HG02981 (cell line): ENCODE data around the gene REEP6.
"Not testable (repeated sequence)": the region's sequence is repeated elsewhere in the genome, so short reads cannot be mapped to it uniquely, and the experiment has no call there.

Experiments
- ATAC-seq: cut with Tn5 transposase; IDR thresholded peaks from one replicate; pipeline ENCODE4 v1.9.1; 2021; ENCODE audit warnings: mild to moderate bottlenecking, moderate library complexity; ENCODE audit not compliant: unreplicated experiment

Gene REEP6

DNA sequence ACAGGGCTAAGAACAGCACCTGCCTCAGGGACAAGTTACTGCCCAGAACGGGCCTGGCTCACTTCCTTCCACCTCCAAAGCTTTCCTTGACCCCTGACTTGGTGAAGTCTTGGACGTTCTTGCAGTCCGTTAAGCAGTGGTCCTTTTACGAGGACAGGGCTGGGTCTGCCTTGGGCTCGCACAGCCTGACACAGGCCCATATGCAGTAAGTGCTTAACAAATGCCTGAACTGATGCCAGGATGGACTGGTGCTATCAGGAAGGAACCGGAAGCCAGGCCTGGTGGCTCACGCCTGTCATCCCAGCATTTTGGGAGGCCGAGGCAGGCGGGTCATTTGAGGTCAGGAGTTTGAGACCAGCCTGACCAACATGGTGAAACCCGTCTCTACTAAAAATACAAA lies 31.1 kb downstream of the REEP6 start:
- no peak for ATAC-seq

DNA sequence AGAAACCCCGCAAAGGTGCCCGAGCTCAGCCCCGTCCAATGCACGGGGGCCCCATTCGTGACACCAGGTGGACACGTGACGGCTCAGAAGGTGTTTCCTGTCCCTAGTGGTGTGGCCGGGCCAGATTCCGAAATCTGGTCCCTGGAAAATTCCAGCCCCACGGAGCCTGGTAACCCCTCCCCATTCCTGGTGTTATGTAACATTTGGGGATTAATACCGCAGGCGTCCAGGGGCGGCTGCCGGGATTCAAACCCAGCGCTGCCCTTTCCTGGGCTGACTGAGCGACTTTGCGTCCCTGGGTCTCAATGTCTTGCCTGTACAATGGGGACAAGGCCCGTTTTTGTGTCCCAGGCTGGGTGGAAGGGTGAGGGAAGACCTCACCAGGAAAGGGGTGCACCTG lies 31.9 kb downstream of the REEP6 start:
- no peak for ATAC-seq

DNA sequence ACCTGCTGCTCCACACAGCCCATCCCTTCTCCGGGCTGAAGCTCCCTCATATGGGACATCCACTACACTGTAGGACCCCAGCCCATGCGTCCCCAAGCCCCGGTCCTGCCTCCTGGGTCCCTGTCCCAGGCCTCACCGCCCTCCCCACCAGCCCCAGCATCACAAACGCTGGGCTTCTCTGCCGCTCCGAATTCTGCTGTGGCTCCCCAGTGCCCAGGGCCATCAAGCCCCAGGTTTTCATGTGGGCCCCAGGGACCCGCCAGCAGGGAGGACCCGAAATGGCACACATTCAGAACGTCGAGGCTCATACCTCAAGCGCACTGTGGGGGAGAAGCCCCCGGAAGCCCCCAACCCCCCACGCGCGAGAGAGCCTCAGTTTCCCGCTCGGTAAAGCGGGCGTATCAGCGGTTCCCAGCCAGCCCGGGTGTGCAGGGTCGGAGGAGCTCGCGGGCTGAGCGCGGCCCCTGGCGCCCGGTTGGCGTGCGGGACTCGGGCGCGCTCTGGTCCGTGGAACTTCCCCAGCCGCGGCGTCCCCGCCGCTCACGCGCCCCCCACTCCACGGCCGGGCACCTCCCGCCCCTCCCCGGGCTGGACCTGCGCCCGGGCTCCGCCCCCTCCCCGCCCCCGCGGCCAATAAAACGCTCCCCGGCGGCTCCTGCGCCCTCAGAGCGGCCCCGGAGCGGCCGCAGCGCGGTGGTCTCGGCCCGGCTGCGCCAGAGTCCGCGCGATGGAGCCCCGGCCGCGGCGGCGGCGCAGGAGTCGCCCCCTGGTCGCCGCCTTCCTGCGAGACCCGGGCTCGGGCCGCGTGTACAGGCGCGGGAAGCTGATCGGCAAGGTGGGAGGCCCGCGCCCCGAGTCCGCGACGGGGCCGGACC lies 32.7 kb downstream of the REEP6 start, which contains the start of gene PLK5:
PLK5 (plus strand) TSS at position 666 of the 875 bp plus-strand sequence. CDS start 2,920 bp downstream, outside the sequence.
- ATAC-seq, result no peak

DNA sequence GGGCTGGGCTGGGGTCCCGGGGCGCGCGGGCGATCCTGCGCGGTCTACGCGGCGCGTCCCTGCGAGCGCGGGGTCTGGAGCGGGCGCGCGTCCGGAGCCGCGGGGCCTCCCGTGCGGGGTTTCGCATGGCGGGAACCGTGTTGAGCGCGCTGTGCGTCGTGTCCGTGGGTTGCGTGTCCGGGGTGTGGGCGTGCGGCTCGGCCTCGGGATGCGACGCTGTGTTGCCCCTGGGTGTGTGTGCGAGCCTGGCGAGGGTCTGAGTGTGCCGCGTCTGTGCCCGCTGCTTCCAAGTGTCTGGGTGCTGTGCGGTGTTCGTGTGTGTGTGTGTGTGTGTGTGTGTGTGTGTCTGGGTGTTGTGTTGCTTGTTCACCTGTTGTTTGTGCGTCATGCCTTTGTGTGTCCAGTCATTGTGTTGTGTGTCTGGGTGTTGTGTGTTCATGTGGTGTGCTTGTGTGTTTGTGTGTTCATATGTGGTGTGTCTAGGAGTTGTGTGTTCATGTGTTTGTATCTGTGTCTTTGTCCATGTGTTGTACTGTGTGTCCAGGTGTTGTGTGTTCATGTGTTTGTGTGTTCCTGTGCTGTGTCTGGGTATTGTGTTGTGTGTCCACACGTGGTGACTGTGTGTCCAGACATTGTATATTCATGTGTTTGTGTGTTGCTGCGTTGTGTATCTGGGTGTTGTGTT lies 33.4 kb downstream of the REEP6 start:
- ATAC-seq, result no peak

DNA sequence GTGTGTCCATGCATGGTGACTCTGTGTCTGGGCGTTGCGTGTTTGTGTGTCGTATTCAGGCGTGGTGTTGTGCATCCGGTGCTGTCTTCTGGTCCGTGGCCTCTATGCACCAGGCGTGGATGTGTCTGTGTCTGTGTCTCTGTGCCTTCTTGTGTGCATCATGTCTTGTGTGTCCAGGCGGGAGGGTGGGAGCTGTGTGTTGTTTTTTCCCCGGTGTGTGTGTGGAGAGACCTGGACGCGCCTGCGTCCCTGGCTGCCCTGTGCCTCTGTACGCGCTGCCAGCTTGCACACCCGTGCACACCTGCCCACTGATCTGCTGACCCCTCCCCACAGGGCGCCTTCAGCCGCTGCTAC lies 34.0 kb downstream of the REEP6 start:
- no peak for ATAC-seq

DNA sequence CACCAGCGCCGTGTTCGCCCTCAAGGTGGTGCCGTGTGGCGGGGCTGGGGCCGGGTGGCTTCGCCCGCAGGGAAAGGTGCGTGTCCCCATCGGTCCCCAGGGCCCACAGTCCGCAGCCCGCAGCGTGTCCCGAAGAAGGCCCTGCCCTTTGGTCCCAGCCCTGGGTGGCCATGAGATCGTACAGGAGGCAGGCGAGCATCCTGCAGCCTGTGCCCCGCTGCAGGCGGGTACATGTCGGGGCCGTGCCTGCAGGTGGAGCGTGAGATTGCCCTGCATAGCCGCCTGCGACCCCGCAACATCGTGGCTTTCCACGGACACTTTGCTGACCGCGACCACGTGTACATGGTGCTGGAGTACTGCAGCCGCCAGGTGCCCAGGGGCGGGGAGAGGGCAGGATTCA lies 34.4 kb downstream of the REEP6 start:
- ATAC-seq, result no peak

DNA sequence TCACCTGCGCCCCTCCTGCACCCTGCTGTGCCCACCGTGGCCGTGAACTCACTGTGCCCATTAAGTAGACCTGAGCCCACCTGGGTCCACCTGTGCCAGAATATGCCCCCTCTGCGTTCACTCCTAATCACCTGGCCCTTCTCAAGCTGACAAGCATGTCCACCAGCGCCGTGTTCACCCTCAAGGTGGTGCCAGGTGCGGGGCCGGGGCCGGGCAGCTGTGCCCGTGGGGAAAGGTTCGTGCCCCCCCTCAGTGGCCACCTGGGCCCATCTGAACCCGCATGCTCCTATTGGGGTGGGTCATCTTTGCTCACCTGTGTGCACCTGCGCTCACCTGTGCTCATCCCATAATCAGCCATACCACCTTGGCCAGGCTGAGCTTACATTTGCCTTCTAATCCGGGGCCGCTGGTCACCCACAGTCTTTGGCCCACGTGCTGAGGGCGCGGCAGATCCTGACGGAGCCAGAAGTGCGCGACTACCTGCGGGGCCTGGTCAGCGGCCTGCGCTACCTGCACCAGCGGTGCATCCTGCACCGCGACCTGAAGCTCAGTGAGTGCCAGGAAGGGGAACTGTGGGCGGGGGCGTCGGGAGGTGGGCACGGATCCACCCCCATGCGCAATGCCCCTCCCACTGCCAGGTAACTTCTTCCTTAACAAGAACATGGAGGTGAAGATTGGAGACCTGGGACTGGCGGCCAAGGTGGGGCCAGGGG lies 35.2 kb downstream of the REEP6 start:
- no peak for ATAC-seq

DNA sequence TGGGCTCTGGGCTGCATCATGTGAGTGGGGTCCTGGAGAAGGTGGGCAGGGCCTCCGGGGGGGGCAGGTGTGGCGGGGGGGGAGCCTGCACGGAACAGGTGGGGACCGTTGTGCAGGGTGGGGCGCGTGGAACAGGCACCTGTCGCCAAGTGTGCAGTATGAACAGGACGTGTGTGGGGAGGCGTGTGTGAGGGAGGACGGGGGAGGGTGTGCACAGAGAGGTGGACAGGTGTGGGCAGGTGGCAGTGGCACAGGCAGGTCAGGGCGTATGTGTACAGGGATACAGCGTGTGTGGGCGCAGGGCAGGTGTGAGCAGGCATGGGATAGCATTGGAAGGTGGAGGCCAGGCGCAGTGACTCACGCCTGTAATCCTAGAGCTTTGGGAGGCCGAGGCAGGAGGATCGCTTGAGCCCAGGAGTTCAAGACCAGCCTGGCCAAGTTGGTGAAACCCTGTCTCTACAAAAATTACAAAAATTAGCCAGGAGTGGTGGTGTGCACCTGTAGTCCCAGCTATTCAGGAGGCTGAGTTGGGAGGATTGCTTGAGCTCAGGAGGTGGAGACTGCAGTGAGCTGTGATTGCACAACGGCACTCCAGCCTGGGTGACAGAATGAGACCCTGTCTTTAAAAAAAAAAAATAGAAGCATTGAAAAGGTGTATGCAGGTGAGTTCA lies 36.1 kb downstream of the REEP6 start:
- no peak for ATAC-seq

DNA sequence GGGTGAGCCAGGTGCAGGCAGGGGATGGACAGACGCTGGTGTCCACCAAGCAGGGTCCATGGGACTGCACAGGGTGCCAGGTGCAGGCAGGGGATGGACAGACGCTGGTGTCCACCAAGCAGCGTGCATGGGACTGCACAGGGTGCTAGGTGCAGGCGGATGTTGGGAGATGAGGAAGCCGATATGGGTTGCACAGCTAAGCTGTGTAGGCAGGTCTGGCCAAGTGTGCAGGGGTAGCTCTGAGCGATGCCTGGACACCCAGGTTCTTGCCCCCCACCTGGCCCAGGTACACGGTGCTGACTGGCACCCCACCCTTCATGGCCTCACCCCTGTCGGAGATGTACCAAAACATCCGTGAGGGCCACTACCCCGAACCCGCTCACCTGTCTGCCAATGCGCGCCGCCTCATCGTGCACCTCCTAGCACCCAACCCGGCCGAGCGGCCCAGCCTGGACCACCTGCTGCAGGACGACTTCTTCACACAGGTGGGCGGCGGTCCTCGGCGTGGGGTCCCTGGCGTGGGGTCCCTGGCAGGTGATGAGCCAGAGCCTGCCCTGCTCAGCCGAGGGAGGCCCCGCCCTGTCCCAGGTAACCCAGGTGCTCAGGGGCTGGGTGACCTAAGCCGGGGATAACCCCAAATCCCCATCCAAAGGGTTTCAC lies 36.8 kb downstream of the REEP6 start:
- ATAC-seq, result no peak

DNA sequence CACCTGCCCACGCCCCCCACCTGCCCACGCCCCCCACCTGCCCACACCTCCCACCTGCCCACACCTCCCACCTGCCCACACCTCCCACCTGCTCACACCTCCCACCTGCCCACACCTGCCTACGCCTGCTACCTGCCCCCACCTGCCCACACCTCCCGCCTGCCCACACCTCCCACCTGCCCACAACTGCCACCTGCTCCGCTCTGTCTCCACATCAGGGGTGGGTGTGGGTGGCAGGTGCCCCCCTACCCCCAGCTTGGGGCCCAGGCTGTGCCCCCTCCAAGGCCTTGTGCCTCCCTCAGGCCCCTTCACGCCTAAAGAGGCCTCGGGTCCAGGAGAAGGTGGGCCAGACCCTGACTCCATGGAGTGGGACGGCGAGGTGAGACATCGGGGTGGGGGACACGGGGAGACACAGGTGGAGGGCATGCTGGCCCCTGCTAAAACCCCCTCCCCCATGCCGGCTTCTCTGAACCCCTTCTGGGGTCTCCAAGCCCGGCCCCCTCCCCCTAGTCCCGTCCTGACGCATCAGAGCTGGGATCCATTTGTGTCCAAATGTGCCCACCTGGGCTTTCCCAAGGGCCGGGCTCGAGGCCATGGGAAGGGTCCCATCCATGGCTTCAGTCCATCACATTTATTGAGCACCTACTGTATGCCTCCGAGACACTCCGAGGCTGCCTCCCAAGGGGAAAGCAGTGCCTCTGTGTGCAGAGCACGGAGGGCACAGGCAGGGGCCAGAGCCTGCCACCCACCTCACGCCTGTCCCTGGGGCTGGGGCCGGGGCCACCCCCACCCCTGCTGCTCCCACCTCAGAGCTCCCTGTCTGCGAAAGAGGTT lies 37.8 kb downstream of the REEP6 start:
- ATAC-seq, result no peak

DNA sequence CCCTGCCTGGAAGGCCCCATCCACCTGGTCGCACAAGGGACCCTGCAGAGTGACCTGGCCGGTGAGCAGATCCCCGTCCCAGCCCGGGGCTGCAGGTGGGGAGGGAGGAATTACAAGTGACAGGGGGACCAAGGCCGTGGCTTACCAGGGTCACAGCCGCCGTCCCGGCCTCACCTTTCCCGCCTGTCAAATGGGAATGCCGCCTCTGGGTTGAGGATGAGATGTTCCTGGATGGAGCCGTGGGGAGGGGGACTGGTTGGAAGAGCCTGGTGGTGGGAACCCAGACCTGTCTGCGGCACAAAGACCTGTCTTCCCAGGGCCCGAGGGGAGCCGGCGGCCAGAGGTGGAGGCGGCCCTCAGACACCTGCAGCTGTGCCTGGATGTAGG lies 38.4 kb downstream of the REEP6 start:
- ATAC-seq, result no peak

DNA sequence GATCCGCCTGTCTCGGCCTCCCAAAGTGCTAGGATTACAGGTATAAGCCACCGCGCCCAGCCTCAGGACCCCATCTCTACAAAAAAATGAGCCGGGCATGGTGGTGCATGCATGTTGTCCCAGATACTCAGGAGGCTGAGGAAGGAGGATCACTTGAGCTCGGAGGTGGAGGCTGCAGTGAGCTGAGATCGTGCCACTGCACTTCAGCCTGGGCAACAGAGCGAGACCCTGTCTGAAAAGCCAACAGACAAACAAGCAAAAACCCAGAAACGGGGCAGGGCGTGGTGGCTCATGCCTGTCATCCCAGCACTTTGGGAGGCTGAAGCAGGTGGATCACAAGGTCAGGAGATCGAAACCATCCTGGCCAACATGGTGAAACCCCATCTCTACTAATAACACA lies 39.9 kb downstream of the REEP6 start:
- ATAC-seq, result not testable (repeated sequence)

DNA sequence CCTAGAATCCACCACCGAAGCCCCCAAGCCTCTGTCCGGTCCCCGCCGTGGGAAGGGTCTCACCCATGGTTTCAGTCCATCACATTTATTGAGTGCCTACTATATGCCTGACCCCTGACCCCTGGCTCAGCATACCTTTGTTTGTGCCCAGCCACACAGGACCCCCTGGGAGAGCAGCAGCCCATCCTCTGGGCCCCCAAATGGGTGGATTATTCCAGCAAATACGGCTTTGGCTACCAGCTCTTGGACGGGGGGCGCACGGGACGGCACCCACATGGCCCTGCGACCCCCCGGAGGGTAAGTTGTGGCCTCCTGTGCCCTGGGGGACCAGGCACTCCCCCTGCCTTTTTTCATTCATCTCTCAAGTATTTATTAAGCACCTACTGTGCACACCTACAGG lies 40.6 kb downstream of the REEP6 start:
- no peak for ATAC-seq

DNA sequence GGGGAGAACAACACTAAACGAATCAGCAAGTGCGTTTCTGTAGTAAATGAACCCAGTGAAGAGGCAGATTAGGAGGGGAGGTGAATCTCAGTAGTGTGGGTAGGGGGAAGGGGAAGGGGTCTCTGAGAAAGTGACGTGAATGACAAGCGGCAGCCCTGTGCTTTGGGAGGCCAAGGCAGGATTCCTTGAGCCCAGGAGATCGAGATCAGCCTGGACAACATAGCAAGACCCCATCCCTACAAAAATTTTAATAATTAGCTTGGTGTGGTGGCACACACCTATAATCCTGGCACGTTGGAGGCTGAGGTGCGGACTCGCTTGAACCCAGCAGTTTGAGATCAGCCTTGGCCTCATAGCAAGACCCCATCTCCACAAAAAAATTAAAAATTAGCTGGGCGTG lies 41.0 kb downstream of the REEP6 start:
- ATAC-seq, result no peak

DNA sequence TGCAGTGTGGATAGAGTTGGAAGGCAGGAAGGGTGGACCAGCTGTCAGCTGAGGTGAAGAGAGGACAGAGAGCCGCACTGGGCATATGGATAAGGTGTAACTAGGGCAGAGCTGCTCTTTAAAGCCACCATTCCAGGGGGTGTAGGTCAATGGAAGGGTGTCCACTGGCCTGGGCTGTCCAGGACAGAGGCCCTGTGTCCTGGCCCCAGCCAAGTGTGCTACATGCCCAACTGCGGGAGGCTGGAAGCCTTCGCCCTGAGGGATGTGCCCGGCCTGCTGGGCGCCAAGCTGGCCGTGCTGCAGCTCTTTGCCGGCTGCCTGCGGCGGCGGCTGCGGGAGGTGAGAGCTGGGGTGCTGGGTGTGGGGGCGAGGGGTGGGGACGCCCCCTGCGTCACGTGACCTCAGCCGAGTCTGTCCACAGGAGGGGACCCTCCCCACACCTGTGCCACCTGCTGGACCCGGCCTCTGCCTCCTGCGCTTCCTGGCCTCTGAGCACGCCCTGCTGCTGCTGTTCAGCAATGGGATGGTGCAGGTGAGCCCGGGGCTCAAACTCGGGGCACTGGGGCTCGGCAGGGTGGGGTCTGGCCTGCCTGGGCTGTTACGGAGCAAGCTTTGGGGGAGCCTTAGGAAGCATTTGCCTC lies 42.6 kb downstream of the REEP6 start:
- no peak for ATAC-seq

DNA sequence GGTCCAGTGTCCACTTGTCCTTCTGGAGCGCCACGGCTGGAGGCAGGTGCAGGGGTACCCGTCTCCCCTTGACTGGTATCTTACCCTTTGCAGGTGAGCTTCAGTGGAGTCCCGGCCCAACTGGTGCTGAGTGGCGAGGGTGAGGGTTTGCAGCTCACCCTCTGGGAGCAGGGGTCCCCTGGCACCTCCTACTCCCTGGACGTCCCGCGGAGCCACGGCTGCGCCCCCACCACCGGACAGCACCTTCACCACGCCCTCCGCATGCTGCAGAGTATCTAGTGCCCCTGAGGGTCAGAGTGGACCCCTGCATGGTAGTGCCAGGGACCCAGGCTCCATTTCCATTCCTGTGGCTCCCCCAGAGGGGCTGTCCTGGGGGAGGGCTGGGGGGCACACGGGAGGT lies 44.0 kb downstream of the REEP6 start:
- no peak for ATAC-seq

DNA sequence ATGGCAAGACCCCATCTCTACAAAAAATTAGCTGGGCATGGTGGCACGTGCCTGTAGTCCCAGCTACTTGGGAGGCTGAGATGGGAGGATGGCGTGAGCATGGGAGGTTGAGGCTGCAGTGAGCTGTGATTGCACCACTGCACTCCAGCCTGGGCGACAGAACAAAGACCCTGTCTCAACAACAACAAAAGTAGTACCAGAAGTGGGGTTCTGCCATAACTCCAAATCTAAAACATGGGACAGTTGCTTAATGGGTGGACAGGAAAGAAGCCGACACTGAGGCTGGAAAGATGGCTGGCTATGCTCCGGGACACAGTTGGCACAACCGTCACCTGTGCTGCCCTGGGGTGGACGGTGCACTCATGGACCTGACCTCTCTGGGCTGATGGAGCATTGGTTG lies 44.7 kb downstream of the REEP6 start:
- ATAC-seq, result not testable (repeated sequence)

DNA sequence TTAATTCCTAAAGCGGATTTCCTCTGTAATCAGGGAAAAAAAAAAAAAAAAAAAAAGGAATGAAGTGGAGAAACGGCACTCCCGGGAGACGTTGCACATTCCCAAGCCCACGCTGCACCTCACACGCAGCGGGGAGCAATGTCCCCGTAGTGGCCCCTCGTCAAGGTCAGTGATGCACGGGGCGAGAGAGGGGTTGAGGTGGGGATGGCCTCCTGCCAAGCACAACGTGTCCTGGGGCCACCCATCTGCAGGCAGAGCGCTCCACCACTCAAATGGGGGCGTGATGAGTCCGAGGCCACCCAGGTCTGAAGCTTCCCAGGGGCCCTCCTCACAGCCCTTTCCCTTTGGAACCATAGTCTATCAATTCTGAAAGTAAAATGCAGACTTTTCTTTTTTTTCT lies 48.0 kb downstream of the REEP6 start:
- no peak for ATAC-seq

DNA sequence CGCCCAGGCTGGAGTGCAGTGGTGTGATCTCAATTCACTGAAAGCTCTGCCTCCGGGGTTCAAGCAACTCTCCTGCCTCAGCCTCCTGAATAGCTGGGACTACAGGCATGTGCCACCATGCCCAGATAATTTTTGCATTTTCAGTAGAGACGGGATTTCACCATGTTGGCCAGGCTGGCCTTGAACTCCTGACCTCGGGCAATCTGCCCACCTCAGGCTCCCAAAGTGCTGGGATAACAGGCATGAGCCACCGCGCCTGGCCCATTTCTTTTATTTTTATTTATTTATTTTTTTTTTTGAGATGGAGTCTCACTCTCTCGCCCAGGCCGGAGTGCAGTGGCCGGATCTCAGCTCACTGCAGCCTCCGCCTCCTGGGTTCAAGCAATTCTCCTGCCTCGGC lies 48.8 kb downstream of the REEP6 start:
- ATAC-seq, result not testable (repeated sequence)
